ENCODE measurements around the gene CLPTM1. TPM values are rescaled to one million over a fixed set of nuclear protein-coding genes. Genes with fewer than 3 reads are reported as not detected.

CLPTM1 gene
- total and polyA plus RNA-seq, 2 donors from 2014 or later = 107 to 142 TPM

DNA sequence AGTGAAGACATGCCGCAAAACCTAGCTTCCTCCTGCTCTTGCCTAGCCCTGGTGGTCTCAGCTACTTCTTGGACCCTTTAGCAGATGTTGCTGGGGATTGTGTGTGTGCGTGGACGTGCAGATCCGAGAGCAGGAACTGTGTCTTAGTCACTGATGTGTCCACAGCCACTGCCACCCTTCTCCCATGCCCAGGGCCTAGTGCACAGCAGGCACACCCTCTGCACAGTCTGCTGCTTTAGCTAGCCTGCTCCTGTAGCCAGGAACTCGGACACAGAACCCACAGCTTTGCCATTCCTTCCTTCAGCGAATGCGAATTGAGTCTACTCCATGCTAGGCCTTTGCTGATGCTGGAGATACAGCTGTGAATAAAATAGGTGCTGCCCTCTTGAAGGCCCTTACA is 2.3 kb downstream of the CLPTM1 start:
- no peak for TF ChIP-seq CTCF (IDR thresholded peaks at IDR 0.05; ENCODE audit: borderline replicate concordance, extremely low read depth, insufficient read depth)
- intact Hi-C loops (cut with DNase I) = no loop called here
- H3K4me3 ChIP-seq (ENCODE audit: low read length in 3 of 3) = peak overlapping the region in 2 of 3 donors; percentile 97
- H3K9me3 ChIP-seq (ENCODE audit: control insufficient read depth in 2 of 3, insufficient read depth in 1 of 3, low read length in 3 of 3) = no peaks in the 10 kb centered on the region
- peak overlapping the region in 1 of 3 donors; percentile 96 for H3K9ac ChIP-seq (ENCODE audit: low read length in 3 of 3)
- no peaks in the 10 kb centered on the region for H3K27me3 ChIP-seq (ENCODE audit: control insufficient read depth, insufficient read depth, low read length)
- H3K36me3 ChIP-seq (ENCODE audit: control insufficient read depth in 2 of 3, insufficient read depth in 3 of 3, low read length in 3 of 3) = peaks cover 0 to 13% (median 8%) of the 10 kb centered on the region in 3 donors
- no peak overlapping the region for H3K27ac ChIP-seq (ENCODE audit: low read depth in 2 of 2, low read length in 2 of 2)
- FAIRE-seq = no peak
- DNase-seq = no peak
- H3K4me1 ChIP-seq (ENCODE audit: control insufficient read depth in 2 of 3, insufficient read depth in 2 of 3, low read depth in 1 of 3, low read length in 3 of 3) = peaks cover 0 to 31% (median 17%) of the 10 kb centered on the region in 3 donors

- H3K36me3 ChIP-seq (ENCODE audit: control insufficient read depth in 2 of 3, insufficient read depth in 3 of 3, low read length in 3 of 3) = peaks cover 0 to 13% (median 8%) of the 10 kb centered on the region in 3 donors
- intact Hi-C loops (cut with DNase I) = no loop called here
- no peak overlapping the region for H3K27ac ChIP-seq (ENCODE audit: low read depth in 2 of 2, low read length in 2 of 2)
- peaks cover 0 to 31% (median 17%) of the 10 kb centered on the region in 3 donors for H3K4me1 ChIP-seq (ENCODE audit: control insufficient read depth in 2 of 3, insufficient read depth in 2 of 3, low read depth in 1 of 3, low read length in 3 of 3)
- no peak overlapping the region for H3K4me3 ChIP-seq (ENCODE audit: low read length in 3 of 3)
- no peaks in the 10 kb centered on the region for H3K9me3 ChIP-seq (ENCODE audit: control insufficient read depth in 2 of 3, insufficient read depth in 1 of 3, low read length in 3 of 3)
- no peak for DNase-seq
- TF ChIP-seq CTCF (IDR thresholded peaks at IDR 0.05; ENCODE audit: borderline replicate concordance, extremely low read depth, insufficient read depth) = no peak
- H3K27me3 ChIP-seq (ENCODE audit: control insufficient read depth, insufficient read depth, low read length) = no peaks in the 10 kb centered on the region
- no peak for FAIRE-seq
- H3K9ac ChIP-seq (ENCODE audit: low read length in 3 of 3) = no peak overlapping the region
Measured at GRCh38 chr19:44958090-44958489, 2.9 kb downstream of the CLPTM1 start.

DNA sequence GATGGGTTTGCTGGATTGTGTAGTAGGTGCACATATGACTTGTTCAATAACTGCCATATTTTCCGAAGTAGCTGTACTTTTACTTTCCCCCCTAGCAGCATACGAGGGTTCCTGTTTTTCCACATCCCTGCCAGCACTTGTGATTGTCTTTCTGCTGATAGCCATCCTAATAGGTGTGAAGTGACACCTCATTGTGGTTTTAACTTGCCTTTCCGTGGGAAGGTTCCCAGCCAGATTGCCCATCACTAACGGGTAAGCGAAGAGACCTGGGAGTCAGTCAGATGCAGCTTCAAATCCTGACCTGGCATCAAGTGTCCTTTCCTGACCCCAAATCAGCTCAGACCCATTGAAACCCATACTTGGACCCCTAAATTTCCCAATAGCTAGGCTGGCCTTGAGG is 4.5 kb downstream of the CLPTM1 start:
- peaks cover 0 to 23% (median 17%) of the 10 kb centered on the region in 3 donors for H3K4me1 ChIP-seq (ENCODE audit: control insufficient read depth in 2 of 3, insufficient read depth in 2 of 3, low read depth in 1 of 3, low read length in 3 of 3)

More for the DNA sequence above, 4.5 kb downstream of the CLPTM1 start:
- no peak for DNase-seq
- Histone ChIP-seq H3K27ac (ENCODE audit: low read depth in 2 of 2, low read length in 2 of 2) (no peak overlapping the region), H3K4me3 (ENCODE audit: low read length in 3 of 3) (no peak overlapping the region), H3K9ac (ENCODE audit: low read length in 3 of 3) (no peak overlapping the region), H3K9me3 (ENCODE audit: control insufficient read depth in 2 of 3, insufficient read depth in 1 of 3, low read length in 3 of 3) (no peaks in the 10 kb centered on the region), H3K27me3 (ENCODE audit: control insufficient read depth, insufficient read depth, low read length) (no peaks in the 10 kb centered on the region), H3K36me3 (ENCODE audit: control insufficient read depth in 2 of 3, insufficient read depth in 3 of 3, low read length in 3 of 3) (peaks cover 0 to 16% (median 12%) of the 10 kb centered on the region in 3 donors)
- no peak for TF ChIP-seq CTCF (IDR thresholded peaks at IDR 0.05; ENCODE audit: borderline replicate concordance, extremely low read depth, insufficient read depth)
- FAIRE-seq = no peak
- intact Hi-C loops (cut with DNase I) = no loop called here

Measured in kidney (tissue), 14 donors.